Measurements from ENCODE around the gene GABPA. TPM values are rescaled to one million over a fixed set of nuclear protein-coding genes. Genes with fewer than 3 reads are reported as not detected.

The GABPA gene
- total and polyA plus RNA-seq, 4 donors, result 7.2 to 43.6 (median 12.3) TPM

GRCh38 chr21:25811186-25811585, 76.4 kb downstream of the GABPA start:
- TF ChIP-seq, protein P1, sequence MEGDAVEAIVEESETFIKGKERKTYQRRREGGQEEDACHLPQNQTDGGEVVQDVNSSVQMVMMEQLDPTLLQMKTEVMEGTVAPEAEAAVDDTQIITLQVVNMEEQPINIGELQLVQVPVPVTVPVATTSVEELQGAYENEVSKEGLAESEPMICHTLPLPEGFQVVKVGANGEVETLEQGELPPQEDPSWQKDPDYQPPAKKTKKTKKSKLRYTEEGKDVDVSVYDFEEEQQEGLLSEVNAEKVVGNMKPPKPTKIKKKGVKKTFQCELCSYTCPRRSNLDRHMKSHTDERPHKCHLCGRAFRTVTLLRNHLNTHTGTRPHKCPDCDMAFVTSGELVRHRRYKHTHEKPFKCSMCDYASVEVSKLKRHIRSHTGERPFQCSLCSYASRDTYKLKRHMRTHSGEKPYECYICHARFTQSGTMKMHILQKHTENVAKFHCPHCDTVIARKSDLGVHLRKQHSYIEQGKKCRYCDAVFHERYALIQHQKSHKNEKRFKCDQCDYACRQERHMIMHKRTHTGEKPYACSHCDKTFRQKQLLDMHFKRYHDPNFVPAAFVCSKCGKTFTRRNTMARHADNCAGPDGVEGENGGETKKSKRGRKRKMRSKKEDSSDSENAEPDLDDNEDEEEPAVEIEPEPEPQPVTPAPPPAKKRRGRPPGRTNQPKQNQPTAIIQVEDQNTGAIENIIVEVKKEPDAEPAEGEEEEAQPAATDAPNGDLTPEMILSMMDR (IDR thresholded peaks at IDR 0.05; ENCODE audit: control extremely low read depth, extremely low read depth), result no peak
- no peaks in the 10 kb centered on the region for H3K36me3 ChIP-seq (ENCODE audit: control insufficient read depth in 4 of 4, insufficient read depth in 4 of 4, low read length in 4 of 4)
- DNase-seq (no peak), ATAC-seq (ENCODE audit: insufficient read depth, low FRiP score) (no peak)
- H3K4me1 ChIP-seq (ENCODE audit: control insufficient read depth in 5 of 5, insufficient read depth in 5 of 5, low read length in 5 of 5), result no peaks in the 10 kb centered on the region
- H3K27ac ChIP-seq (ENCODE audit: low read depth in 1 of 2, low read length in 1 of 2), result no peak overlapping the region
- H3K4me3 ChIP-seq, result no peak overlapping the region
- H3K9me3 ChIP-seq (ENCODE audit: control insufficient read depth in 4 of 4, insufficient read depth in 3 of 4, low read length in 3 of 4), result no peaks in the 10 kb centered on the region
- H3K9ac ChIP-seq (ENCODE audit: insufficient read depth in 1 of 2, low read length in 2 of 2), result no peak overlapping the region
- H3K27me3 ChIP-seq (ENCODE audit: control insufficient read depth in 3 of 3, insufficient read depth in 3 of 3, low read length in 2 of 3), result no peaks in the 10 kb centered on the region
- WGBS, 2 donors, result 89 to 93% methylated on average over 1 of the region's 1 CpG

DNA sequence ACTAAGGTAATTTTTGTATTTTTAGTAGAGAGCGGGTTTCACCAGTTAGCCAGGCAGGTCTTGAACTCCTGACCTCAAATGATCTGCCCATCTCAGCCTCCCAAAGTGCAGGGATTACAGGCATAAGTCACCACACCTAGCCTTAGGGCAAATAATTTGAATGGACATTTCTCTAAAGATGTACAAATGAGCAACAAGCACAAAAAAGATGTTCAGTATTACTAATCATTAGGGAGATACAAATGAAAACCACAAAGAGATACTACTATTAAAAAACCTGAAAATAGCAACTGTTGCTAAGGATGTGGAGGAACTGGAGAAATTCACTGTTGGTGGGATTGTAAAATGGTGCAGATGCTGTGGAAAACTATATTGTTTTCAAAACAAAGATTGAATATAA, 79.1 kb downstream of the GABPA start:
- Histone ChIP-seq H3K4me1 (ENCODE audit: control insufficient read depth in 5 of 5, insufficient read depth in 5 of 5, low read length in 5 of 5) (no peaks in the 10 kb centered on the region), H3K4me3 (no peak overlapping the region), H3K27ac (ENCODE audit: low read depth in 1 of 2, low read length in 1 of 2) (no peak overlapping the region), H3K9ac (ENCODE audit: insufficient read depth in 1 of 2, low read length in 2 of 2) (no peak overlapping the region), H3K9me3 (ENCODE audit: control insufficient read depth in 4 of 4, insufficient read depth in 3 of 4, low read length in 3 of 4) (no peaks in the 10 kb centered on the region), H3K27me3 (ENCODE audit: control insufficient read depth in 3 of 3, insufficient read depth in 3 of 3, low read length in 2 of 3) (no peaks in the 10 kb centered on the region), H3K36me3 (ENCODE audit: control insufficient read depth in 4 of 4, insufficient read depth in 4 of 4, low read length in 4 of 4) (no peaks in the 10 kb centered on the region)
- no peak for DNase-seq
- TF ChIP-seq, protein P1 (IDR thresholded peaks at IDR 0.05; ENCODE audit: control extremely low read depth, extremely low read depth), result no peak
- WGBS, 2 donors, result 96 to 98% methylated on average over 1 of the region's 1 CpG
- no peak for ATAC-seq (ENCODE audit: insufficient read depth, low FRiP score)

DNA sequence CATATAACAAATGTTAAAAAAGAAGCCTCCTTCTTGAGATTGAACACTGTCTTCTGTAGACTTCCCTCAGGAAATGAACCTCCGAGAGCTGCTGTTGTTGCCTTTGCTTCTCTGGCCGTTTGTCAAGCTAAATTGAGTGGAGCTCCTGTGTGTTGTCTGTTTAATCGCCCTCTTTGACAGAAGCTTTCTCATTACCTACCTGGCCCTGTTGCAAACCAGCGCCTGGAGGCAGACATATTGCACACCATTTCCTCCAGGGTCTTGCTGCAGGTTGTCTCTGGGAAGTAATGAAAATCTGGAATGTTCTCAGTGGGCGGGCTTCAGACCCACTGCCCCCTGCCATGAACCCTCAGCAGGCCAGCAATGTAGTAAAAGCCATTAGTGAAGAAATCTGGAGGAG, 83.3 kb downstream of the GABPA start:
- H3K9ac ChIP-seq (ENCODE audit: insufficient read depth in 1 of 2, low read length in 2 of 2), result no peak overlapping the region
- TF ChIP-seq, protein P1 (IDR thresholded peaks at IDR 0.05; ENCODE audit: control extremely low read depth, extremely low read depth), result no peak
- WGBS, 2 donors, result 69 to 80% methylated on average over 5 of the region's 5 CpGs
- DNase-seq (no peak), ATAC-seq (ENCODE audit: insufficient read depth, low FRiP score) (no peak)
- no peaks in the 10 kb centered on the region for H3K9me3 ChIP-seq (ENCODE audit: control insufficient read depth in 4 of 4, insufficient read depth in 3 of 4, low read length in 3 of 4)
- H3K27ac ChIP-seq (ENCODE audit: low read depth in 1 of 2, low read length in 1 of 2), result no peak overlapping the region
- H3K36me3 ChIP-seq (ENCODE audit: control insufficient read depth in 4 of 4, insufficient read depth in 4 of 4, low read length in 4 of 4), result no peaks in the 10 kb centered on the region
- no peaks in the 10 kb centered on the region for H3K27me3 ChIP-seq (ENCODE audit: control insufficient read depth in 3 of 3, insufficient read depth in 3 of 3, low read length in 2 of 3)
- H3K4me3 ChIP-seq, result no peak overlapping the region
- H3K4me1 ChIP-seq (ENCODE audit: control insufficient read depth in 5 of 5, insufficient read depth in 5 of 5, low read length in 5 of 5), result no peaks in the 10 kb centered on the region

DNA sequence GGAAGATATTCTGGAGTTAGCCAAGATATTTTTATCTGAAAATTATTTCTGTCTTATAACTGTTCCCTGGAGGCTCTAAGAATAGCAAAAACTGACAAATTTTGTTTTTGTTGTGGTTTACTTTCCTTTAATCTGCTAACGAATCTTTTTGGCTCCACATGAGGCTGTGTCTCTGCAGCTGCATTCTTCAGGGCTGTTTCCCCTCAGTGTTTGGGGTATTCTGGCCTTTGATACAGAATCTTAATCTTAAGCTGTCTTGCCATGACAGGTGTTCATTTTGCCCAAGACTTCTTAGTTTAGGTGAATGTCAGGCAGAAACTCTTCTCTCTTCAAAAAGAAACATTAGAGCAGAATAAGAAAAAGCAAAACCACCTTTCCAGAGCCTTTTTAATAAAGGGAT, 83.8 kb downstream of the GABPA start:
- TF ChIP-seq, protein P1 (IDR thresholded peaks at IDR 0.05; ENCODE audit: control extremely low read depth, extremely low read depth), result no peak
- no peaks in the 10 kb centered on the region for H3K4me1 ChIP-seq (ENCODE audit: control insufficient read depth in 5 of 5, insufficient read depth in 5 of 5, low read length in 5 of 5)
- DNase-seq (no peak), ATAC-seq (ENCODE audit: insufficient read depth, low FRiP score) (no peak)
- H3K27ac ChIP-seq (ENCODE audit: low read depth in 1 of 2, low read length in 1 of 2), result no peak overlapping the region
- 57 to 63% methylated on average over 1 of the region's 1 CpG for WGBS, 2 donors
- H3K36me3 ChIP-seq (ENCODE audit: control insufficient read depth in 4 of 4, insufficient read depth in 4 of 4, low read length in 4 of 4), result no peaks in the 10 kb centered on the region
- H3K9ac ChIP-seq (ENCODE audit: insufficient read depth in 1 of 2, low read length in 2 of 2), result no peak overlapping the region
- H3K9me3 ChIP-seq (ENCODE audit: control insufficient read depth in 4 of 4, insufficient read depth in 3 of 4, low read length in 3 of 4), result no peaks in the 10 kb centered on the region
- no peaks in the 10 kb centered on the region for H3K27me3 ChIP-seq (ENCODE audit: control insufficient read depth in 3 of 3, insufficient read depth in 3 of 3, low read length in 2 of 3)
- no peak overlapping the region for H3K4me3 ChIP-seq

All from lung (tissue), 12 donors.